Ascending aorta (tissue), 2 donors: ENCODE results near the gene PARD6G. TPM values are rescaled to one million over a fixed set of nuclear protein-coding genes. Genes with fewer than 3 reads are reported as not detected.

Experiments
- DNase-seq, 2 donors: peaks; one replicate each; pipeline ENCODE4 v3.0.0-alpha.2; 2019; ENCODE audit warnings: low spot score in 2 of 2
- H3K27ac ChIP-seq, 2 donors: fragments of 200-600 bp; sonication (generic); one replicate each; pipeline ENCODE4 v1.5.1; 2016 to 2017; ENCODE audit warnings: mild to moderate bottlenecking in 1 of 2
- H3K27me3 ChIP-seq: fragments of 200-600 bp; sonication (generic); one replicate; pipeline ENCODE4 v1.5.1; 2017
- H3K36me3 ChIP-seq, 2 donors: fragments of 200-600 bp; sonication (generic); one replicate each; pipeline ENCODE4 v1.5.1; 2016
- H3K4me1 ChIP-seq, 2 donors: fragments of 200-600 bp; sonication (generic); one replicate each; pipeline ENCODE4 v1.5.1; 2016 to 2017; ENCODE audit warnings: mild to moderate bottlenecking in 1 of 2
- H3K4me3 ChIP-seq, 2 donors: fragments of 200-600 bp; sonication (generic); one replicate each; pipeline ENCODE4 v1.5.1; 2016 to 2017; ENCODE audit warnings: mild to moderate bottlenecking in 1 of 2
- H3K9me3 ChIP-seq, 2 donors: fragments of 200-600 bp; sonication (generic); one replicate each; pipeline ENCODE4 v1.5.1; 2016
- CTCF ChIP-seq, 3 experiments: fragments of 200-600 bp in 2 of 3; fragments of 450-650 bp in 1 of 3; sonication (generic) in 2 of 3; IDR thresholded peaks; one replicate each; pipeline ENCODE4 v1.5.1; 2016 to 2019; ENCODE audit warnings: antibody characterized with exemption in 3 of 3, mild to moderate bottlenecking in 1 of 3, moderate library complexity in 1 of 3
- intact Hi-C: fragments of 100-400 bp; cut with DNase I; formaldehyde crosslinking; loops from one replicate; pipeline ENCODE4 v1.15.1; 2023
- total RNA-seq: library from RNA; depleted of rRNA; stranded (reverse); fragments of >200 nt; gene quantifications from one replicate; pipeline ENCODE4 v1.1.0, GENCODE V29; 2016

Gene PARD6G
- total RNA-seq, 1 donor from 2014 or later, result 7.9 TPM

- Histone ChIP-seq H3K4me1 (no peaks in the 10 kb centered on the region), H3K36me3 (peaks cover 10 to 14% of the 10 kb centered on the region in 2 donors), H3K4me3 (no peak overlapping the region), H3K27me3 (no peaks in the 10 kb centered on the region), H3K27ac (no peak overlapping the region), H3K9me3 (no peaks in the 10 kb centered on the region)
- TF ChIP-seq CTCF (IDR thresholded peaks at IDR 0.05), result no peak
- no peak for DNase-seq
- intact Hi-C loops, result no loop called here
These were observed 117.5 kb downstream of the PARD6G start for GRCh38 chr18:80129672-80130367.

GRCh38 chr18:80127635-80128034 lies 119.7 kb downstream of the PARD6G start:
- intact Hi-C loops, result no loop called here
- Histone ChIP-seq H3K4me3 (no peak overlapping the region), H3K4me1 (no peaks in the 10 kb centered on the region), H3K27ac (no peak overlapping the region), H3K36me3 (no peaks in the 10 kb centered on the region), H3K9me3 (no peaks in the 10 kb centered on the region), H3K27me3 (no peaks in the 10 kb centered on the region)
- no peak for TF ChIP-seq CTCF (IDR thresholded peaks at IDR 0.05)
- DNase-seq, result no peak

- TF ChIP-seq CTCF (IDR thresholded peaks at IDR 0.05), result no peak
- no peaks in the 10 kb centered on the region for H3K27me3 ChIP-seq
- H3K4me3 ChIP-seq, result no peak overlapping the region
- no peaks in the 10 kb centered on the region for H3K4me1 ChIP-seq
- no peak for DNase-seq
- no peaks in the 10 kb centered on the region for H3K36me3 ChIP-seq
- no peak overlapping the region for H3K27ac ChIP-seq
- H3K9me3 ChIP-seq, result no peaks in the 10 kb centered on the region
- intact Hi-C loops, result no loop called here
These were observed 120.5 kb downstream of the PARD6G start for GRCh38 chr18:80126797-80127196.

DNA sequence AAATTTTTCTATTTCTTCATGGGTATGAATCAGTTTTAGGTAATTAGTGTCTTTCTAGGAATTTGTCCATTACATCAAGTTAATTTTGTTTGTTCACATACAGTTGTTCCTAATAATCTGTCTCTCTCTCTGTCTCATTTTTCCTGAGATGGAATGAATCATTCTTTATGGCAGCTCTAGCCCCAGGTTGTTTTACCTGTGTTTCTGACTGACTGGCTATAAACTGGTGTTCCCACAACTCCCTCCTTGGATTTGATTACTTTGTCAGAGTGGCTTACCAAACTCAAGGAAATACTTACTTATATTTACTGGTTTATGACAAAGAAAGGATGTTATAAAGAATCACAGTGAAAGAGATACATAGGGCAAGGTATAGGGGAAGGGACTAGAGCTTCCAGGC lies 123.2 kb downstream of the PARD6G start:
- no peak for TF ChIP-seq CTCF (IDR thresholded peaks at IDR 0.05)
- no peak for DNase-seq
- H3K27me3 ChIP-seq, result no peaks in the 10 kb centered on the region
- no peak overlapping the region for H3K4me3 ChIP-seq
- H3K27ac ChIP-seq, result no peak overlapping the region
- H3K9me3 ChIP-seq, result no peaks in the 10 kb centered on the region
- intact Hi-C loops, result no loop called here
- peaks cover 4 to 10% of the 10 kb centered on the region in 2 donors for H3K36me3 ChIP-seq
- no peaks in the 10 kb centered on the region for H3K4me1 ChIP-seq

- no peaks in the 10 kb centered on the region for H3K9me3 ChIP-seq
- no peaks in the 10 kb centered on the region for H3K4me1 ChIP-seq
- H3K4me3 ChIP-seq, result no peak overlapping the region
- intact Hi-C loops, result no loop called here
- no peak for DNase-seq
- no peak overlapping the region for H3K27ac ChIP-seq
- no peak for TF ChIP-seq CTCF (IDR thresholded peaks at IDR 0.05)
- no peaks in the 10 kb centered on the region for H3K27me3 ChIP-seq
- peaks cover 8 to 26% of the 10 kb centered on the region in 2 donors for H3K36me3 ChIP-seq
These were observed 126.4 kb downstream of the PARD6G start for GRCh38 chr18:80120932-80121331.

GRCh38 chr18:80119111-80119510 lies 128.2 kb downstream of the PARD6G start:
- no peak for DNase-seq
- intact Hi-C loops, result no loop called here
- H3K4me1 ChIP-seq, result no peaks in the 10 kb centered on the region
- no peaks in the 10 kb centered on the region for H3K27me3 ChIP-seq
- H3K27ac ChIP-seq, result no peak overlapping the region
- no peak for TF ChIP-seq CTCF (IDR thresholded peaks at IDR 0.05)
- peaks cover 8 to 26% of the 10 kb centered on the region in 2 donors for H3K36me3 ChIP-seq
- H3K9me3 ChIP-seq, result no peaks in the 10 kb centered on the region
- no peak overlapping the region for H3K4me3 ChIP-seq
